Sigmoid colon (tissue), 7 donors: ENCODE results near the gene RALGAPB. TPM values are rescaled to one million over a fixed set of nuclear protein-coding genes. Genes with fewer than 3 reads are reported as not detected.
"Not testable (repeated sequence)": the region's sequence is repeated elsewhere in the genome, so short reads cannot be mapped to it uniquely, and the experiment has no call there.

Source experiments
- DNase-seq: peaks from one replicate; pipeline ENCODE4 v3.0.0-alpha.2; 2019
- H3K27ac ChIP-seq, 4 donors: fragments of 200-600 bp; sonication (generic); one replicate each; pipeline ENCODE4 v1.5.1; 2016 to 2019; ENCODE audit warnings: mild to moderate bottlenecking in 1 of 4
- H3K27me3 ChIP-seq, 3 donors: fragments of 200-600 bp; sonication (generic); one replicate each; pipeline ENCODE4 v1.5.1; 2019; ENCODE audit warnings: mild to moderate bottlenecking in 1 of 3
- H3K36me3 ChIP-seq, 4 donors: fragments of 200-600 bp; sonication (generic); one replicate each; pipeline ENCODE4 v1.5.1; 2016 to 2019
- H3K4me1 ChIP-seq, 4 donors: fragments of 200-600 bp; sonication (generic); one replicate each; pipeline ENCODE4 v1.5.1; 2017 to 2019
- H3K4me3 ChIP-seq, 4 donors: fragments of 200-600 bp; sonication (generic); one replicate each; pipeline ENCODE4 v1.5.1; 2017 to 2019; ENCODE audit warnings: mild to moderate bottlenecking in 2 of 4, moderate library complexity in 1 of 4
- H3K9me3 ChIP-seq, 4 donors: fragments of 200-600 bp in 3 of 4; sonication (generic) in 3 of 4; one replicate each; pipeline versions ENCODE4 v1.5.1 to v1.6.1; 2013 to 2019
- CTCF ChIP-seq, 4 experiments: fragments of 450-650 bp in 3 of 4; fragments of 200-600 bp in 1 of 4; IDR thresholded peaks; one replicate each; pipeline ENCODE4 v1.5.1; 2016 to 2019; ENCODE audit warnings: antibody characterized with exemption in 4 of 4, mild to moderate bottlenecking in 3 of 4, moderate library complexity in 2 of 4
- EP300 ChIP-seq, 4 donors: sonication (generic); formaldehyde crosslinking; IDR thresholded peaks; one replicate each; pipeline ENCODE4 v1.6.1; 2017; ENCODE audit warnings: antibody characterized with exemption in 4 of 4
- POLR2A ChIP-seq, 2 donors: fragments of 450-650 bp; IDR thresholded peaks; one replicate each; pipeline ENCODE4 v1.6.1; 2016; ENCODE audit warnings: antibody characterized with exemption in 2 of 2, mild to moderate bottlenecking in 2 of 2, moderate library complexity in 2 of 2
- POLR2AphosphoS5 ChIP-seq, 4 donors: sonication (generic); formaldehyde crosslinking; IDR thresholded peaks; one replicate each; pipeline ENCODE4 v1.6.1; 2017; ENCODE audit warnings: antibody characterized with exemption in 4 of 4
- WGBS, 2 donors: extraction: QIAGEN DNeasy Blood & Tissue Kit; methylation state at CpG; one replicate each; pipeline ENCODE4 v1.1.7; 2013; 5-methylcytosine and 5-hydroxymethylcytosine counted together
- intact Hi-C: fragments of 100-400 bp; cut with DNase I; formaldehyde crosslinking; loops from one replicate; pipeline ENCODE4 v1.15.1; 2023
- polyA plus RNA-seq, 3 donors: library from polyadenylated mRNA; stranded (reverse); fragments of 200-250 nt; gene quantifications; one replicate each; pipeline ENCODE4 v1.2.3, GENCODE V29; 2013
- total RNA-seq, 4 donors: library from RNA; depleted of rRNA; stranded (reverse); fragments of >200 nt; gene quantifications; one replicate each; pipeline ENCODE4 v1.1.0, GENCODE V29; 2016
- donor health status: healthy with polysubstance abuse.
- donor health status: Bipolar disorder and iron deficiency.
- donor health status: healthy.

RALGAPB gene
- total and polyA plus RNA-seq, 7 donors, result 7.2 to 37.9 (median 29.3) TPM

DNA sequence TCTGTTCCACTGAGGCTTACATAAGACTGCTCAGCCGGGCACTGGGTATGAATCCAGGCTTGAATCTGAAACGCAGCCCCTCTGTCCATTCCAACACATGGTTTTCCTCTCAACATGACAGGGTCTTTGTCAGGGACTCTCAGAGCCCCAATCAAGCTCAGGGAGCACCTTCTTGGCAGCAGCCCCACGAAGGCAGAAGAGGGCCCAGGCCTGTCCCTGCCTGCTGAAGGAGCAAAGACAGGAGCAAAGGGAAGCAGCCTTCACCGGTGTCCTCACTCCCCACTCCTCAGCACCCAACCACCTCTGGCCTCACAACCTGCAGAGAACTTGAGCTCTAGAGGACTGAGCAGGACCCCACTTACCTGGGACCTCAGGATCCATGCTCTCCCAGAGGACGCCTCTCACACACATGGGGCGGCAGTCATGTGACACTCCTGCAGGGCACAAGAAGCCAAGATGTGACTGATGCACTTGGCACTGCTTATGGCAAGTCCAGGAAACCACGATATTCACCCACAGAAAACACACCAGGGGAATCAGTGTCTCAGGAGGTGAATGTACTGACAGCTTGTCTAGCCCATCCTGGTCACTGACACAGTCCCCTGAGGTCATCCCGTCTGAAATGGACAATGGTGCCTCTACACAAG, 41.8 kb upstream of the RALGAPB start:
- TF ChIP-seq POLR2AphosphoS5 (IDR thresholded peaks at IDR 0.05), result no peak
- no peak for DNase-seq
- Histone ChIP-seq H3K4me1 (peaks cover 0 to 15% (median 14%) of the 10 kb centered on the region in 4 donors), H3K27me3 (no peaks in the 10 kb centered on the region), H3K4me3 (no peak overlapping the region), H3K27ac (no peak overlapping the region), H3K36me3 (peaks cover 7 to 80% (median 55%) of the 10 kb centered on the region in 4 donors), H3K9me3 (no peaks in the 10 kb centered on the region)
- intact Hi-C loops, result no loop called here
- 85 to 89% methylated on average over 8 of the region's 8 CpGs for WGBS, 2 donors

GRCh38 chr20:38432292-38432691, 40.4 kb upstream of the RALGAPB start:
- Histone ChIP-seq H3K36me3 (peaks cover 6 to 67% (median 43%) of the 10 kb centered on the region in 4 donors), H3K27ac (no peak overlapping the region), H3K4me3 (no peak overlapping the region), H3K4me1 (peaks cover 0 to 15% (median 14%) of the 10 kb centered on the region in 4 donors), H3K9me3 (no peaks in the 10 kb centered on the region), H3K27me3 (no peaks in the 10 kb centered on the region)
- no peak for DNase-seq
- TF ChIP-seq CTCF (IDR thresholded peaks at IDR 0.05) (no peak), POLR2A (IDR thresholded peaks at IDR 0.05) (no peak), EP300 (IDR thresholded peaks at IDR 0.05) (no peak), POLR2AphosphoS5 (IDR thresholded peaks at IDR 0.05) (no peak)
- intact Hi-C loops, result no loop called here
- 95 to 96% methylated on average over 6 of the region's 6 CpGs for WGBS, 2 donors

GRCh38 chr20:38432870-38433269, 39.8 kb upstream of the RALGAPB start:
- 88 to 94% methylated on average over 5 of the region's 5 CpGs for WGBS, 2 donors
- H3K36me3 ChIP-seq, result peaks cover 6 to 62% (median 38%) of the 10 kb centered on the region in 4 donors
- H3K9me3 ChIP-seq, DNase-seq, H3K4me3 ChIP-seq, intact Hi-C loops, H3K27ac ChIP-seq, H3K27me3 ChIP-seq: not testable (repeated sequence)
- peaks cover 0 to 15% (median 14%) of the 10 kb centered on the region in 4 donors for H3K4me1 ChIP-seq

DNA sequence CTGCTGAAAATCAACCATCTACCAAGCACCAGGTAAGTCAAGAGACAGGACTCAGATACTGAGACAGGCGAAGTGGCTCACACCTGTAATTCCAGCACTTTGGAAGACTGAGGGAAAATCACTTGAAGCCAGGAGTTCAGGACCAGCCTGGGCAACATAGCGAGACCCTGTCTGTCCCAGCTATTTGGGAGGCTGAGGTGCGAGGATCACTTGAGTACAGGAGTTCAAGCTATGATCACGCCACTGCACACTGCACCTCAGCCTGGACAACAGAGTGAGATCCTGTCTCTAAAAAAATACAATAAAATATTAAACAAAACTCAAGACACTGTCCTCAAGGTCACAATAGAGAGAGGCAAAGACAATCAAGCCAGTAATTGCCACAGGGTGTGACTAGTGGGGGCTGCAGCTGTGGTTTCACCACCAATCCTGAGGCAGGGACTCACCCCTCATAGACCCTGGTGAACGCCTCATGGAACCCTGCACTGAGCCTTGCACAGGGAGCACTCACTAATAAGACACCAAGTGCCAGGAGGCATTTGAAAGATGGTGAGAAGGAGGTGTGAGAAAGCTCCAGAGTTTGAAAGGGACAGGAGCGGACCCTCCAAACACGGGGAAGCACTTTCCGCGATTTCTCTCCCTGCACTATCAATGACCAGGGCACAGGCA, 39.2 kb upstream of the RALGAPB start:
- intact Hi-C loops, result no loop called here
- TF ChIP-seq CTCF (IDR thresholded peaks at IDR 0.05) (no peak), EP300 (IDR thresholded peaks at IDR 0.05) (no peak), POLR2AphosphoS5 (IDR thresholded peaks at IDR 0.05) (no peak)
- no peaks in the 10 kb centered on the region for H3K27me3 ChIP-seq
- H3K9me3 ChIP-seq, result no peaks in the 10 kb centered on the region
- DNase-seq, result no peak
- H3K4me3 ChIP-seq, result peak overlapping the region in 2 of 4 donors; percentile 66 to 67
- 83 to 89% methylated on average over 9 of the region's 9 CpGs for WGBS, 2 donors
- peak overlapping the region in 1 of 4 donors; percentile 85 for H3K27ac ChIP-seq
- H3K4me1 ChIP-seq, result peaks cover 0 to 15% (median 14%) of the 10 kb centered on the region in 4 donors
- H3K36me3 ChIP-seq, result peaks cover 6 to 56% (median 34%) of the 10 kb centered on the region in 4 donors

GRCh38 chr20:38434301-38434741, 38.3 kb upstream of the RALGAPB start:
- intact Hi-C loops, result no loop called here
- Histone ChIP-seq H3K9me3 (no peaks in the 10 kb centered on the region), H3K27me3 (no peaks in the 10 kb centered on the region), H3K36me3 (peaks cover 6 to 47% (median 26%) of the 10 kb centered on the region in 4 donors), H3K4me3 (peak overlapping the region; percentile 59 to 76 (median 66)), H3K27ac (peak overlapping the region; percentile 79 to 85 (median 81)), H3K4me1 (peaks cover 0 to 15% (median 14%) of the 10 kb centered on the region in 4 donors)
- TF ChIP-seq POLR2AphosphoS5 (IDR thresholded peaks at IDR 0.05) (no peak), CTCF (IDR thresholded peaks at IDR 0.05) (no peak), EP300 (IDR thresholded peaks at IDR 0.05) (no peak), POLR2A (IDR thresholded peaks at IDR 0.05) (no peak)
- DNase-seq, result no peak
- WGBS, 2 donors, result 2 to 3% methylated on average over 16 of the region's 16 CpGs
